ENCODE measurements around the gene ENC1.

ENC1 gene

DNA sequence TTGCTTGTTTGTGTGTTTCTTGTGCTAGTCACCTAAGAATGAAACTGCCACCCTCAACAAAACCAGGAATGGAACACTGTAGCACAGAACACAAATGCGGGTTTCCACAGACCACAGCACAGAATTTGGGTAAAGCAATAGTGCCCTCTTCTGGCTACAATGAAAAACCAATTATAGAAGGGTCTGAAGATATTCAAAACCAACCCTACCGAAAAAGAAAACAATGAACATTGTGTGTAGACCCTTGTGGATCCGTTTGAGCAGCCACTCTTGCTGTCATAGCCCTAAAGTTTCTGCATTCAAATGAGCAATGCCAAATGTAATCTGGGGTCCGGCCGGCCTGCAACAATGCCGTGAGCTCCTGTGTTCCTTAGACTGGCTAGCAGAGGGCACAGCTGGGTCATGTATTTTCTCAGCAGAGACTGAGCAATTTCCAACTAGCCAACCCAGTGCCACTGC, 8.3 kb upstream of the ENC1 start:
- H3K9me3 ChIP-seq (ENCODE audit: low read length): no peaks in the 10 kb centered on the region
- TF ChIP-seq, protein P1, sequence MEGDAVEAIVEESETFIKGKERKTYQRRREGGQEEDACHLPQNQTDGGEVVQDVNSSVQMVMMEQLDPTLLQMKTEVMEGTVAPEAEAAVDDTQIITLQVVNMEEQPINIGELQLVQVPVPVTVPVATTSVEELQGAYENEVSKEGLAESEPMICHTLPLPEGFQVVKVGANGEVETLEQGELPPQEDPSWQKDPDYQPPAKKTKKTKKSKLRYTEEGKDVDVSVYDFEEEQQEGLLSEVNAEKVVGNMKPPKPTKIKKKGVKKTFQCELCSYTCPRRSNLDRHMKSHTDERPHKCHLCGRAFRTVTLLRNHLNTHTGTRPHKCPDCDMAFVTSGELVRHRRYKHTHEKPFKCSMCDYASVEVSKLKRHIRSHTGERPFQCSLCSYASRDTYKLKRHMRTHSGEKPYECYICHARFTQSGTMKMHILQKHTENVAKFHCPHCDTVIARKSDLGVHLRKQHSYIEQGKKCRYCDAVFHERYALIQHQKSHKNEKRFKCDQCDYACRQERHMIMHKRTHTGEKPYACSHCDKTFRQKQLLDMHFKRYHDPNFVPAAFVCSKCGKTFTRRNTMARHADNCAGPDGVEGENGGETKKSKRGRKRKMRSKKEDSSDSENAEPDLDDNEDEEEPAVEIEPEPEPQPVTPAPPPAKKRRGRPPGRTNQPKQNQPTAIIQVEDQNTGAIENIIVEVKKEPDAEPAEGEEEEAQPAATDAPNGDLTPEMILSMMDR (IDR thresholded peaks at IDR 0.05; ENCODE audit: low read length): peak; percentile 69
- no peak for TF ChIP-seq EZH2 (IDR thresholded peaks at IDR 0.05; ENCODE audit: borderline replicate concordance, low read length)
- no peaks in the 10 kb centered on the region for H3K27me3 ChIP-seq (ENCODE audit: insufficient read depth, low read length)
- H3K79me2 ChIP-seq (ENCODE audit: insufficient read depth, low read length): no peaks in the 10 kb centered on the region
- no peaks in the 10 kb centered on the region for H3F3A ChIP-seq (ENCODE audit: insufficient read depth, low read length)
- H3K36me3 ChIP-seq (ENCODE audit: insufficient read depth, low read length): no peaks in the 10 kb centered on the region
- no peak overlapping the region for H3K9ac ChIP-seq (ENCODE audit: low read length)
- H3K9me2 ChIP-seq (ENCODE audit: low read depth, low read length): no peaks in the 10 kb centered on the region
- H4K20me1 ChIP-seq (ENCODE audit: insufficient read depth, low read length): no peaks in the 10 kb centered on the region
- no peak overlapping the region for H3K4me3 ChIP-seq (ENCODE audit: low read depth, low read length, poor library complexity, severe bottlenecking)
- no peak overlapping the region for H3K4me2 ChIP-seq (ENCODE audit: low read length)
- no peaks in the 10 kb centered on the region for H3K4me1 ChIP-seq (ENCODE audit: insufficient read depth, low read length, severe bottlenecking)
- H3K27ac ChIP-seq (ENCODE audit: low read depth, low read length, poor library complexity, severe bottlenecking): no peak overlapping the region
- H2AFZ ChIP-seq (ENCODE audit: low read length): no peak overlapping the region

DNA sequence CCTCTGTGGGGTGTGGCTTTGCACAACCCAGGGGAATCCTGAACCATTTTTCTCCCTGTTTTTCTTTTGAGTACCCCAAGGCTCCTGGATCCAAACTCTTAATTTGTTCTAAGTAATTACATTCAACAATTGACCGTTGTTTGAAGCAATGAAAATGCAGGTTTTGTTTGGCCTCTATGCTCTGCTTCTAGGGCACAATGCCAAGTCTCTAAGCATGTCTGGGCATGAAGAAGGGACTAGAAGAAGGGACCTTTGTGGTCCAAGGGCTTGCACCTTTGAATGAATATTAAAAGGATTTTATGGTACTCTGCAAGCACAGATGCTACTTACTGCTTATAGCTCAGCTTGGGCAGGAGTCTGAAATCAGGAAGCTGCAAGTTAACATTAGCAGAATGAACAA, 6.6 kb upstream of the ENC1 start:
- Histone ChIP-seq H2AFZ (ENCODE audit: low read length) (no peak overlapping the region), H3K27me3 (ENCODE audit: insufficient read depth, low read length) (no peaks in the 10 kb centered on the region), H3K4me1 (ENCODE audit: insufficient read depth, low read length, severe bottlenecking) (no peaks in the 10 kb centered on the region), H3K4me2 (ENCODE audit: low read length) (no peak overlapping the region), H3K9ac (ENCODE audit: low read length) (no peak overlapping the region), H4K20me1 (ENCODE audit: insufficient read depth, low read length) (no peaks in the 10 kb centered on the region), H3F3A (ENCODE audit: insufficient read depth, low read length) (no peaks in the 10 kb centered on the region), H3K36me3 (ENCODE audit: insufficient read depth, low read length) (no peaks in the 10 kb centered on the region), H3K9me2 (ENCODE audit: low read depth, low read length) (no peaks in the 10 kb centered on the region), H3K79me2 (ENCODE audit: insufficient read depth, low read length) (no peaks in the 10 kb centered on the region), H3K9me3 (ENCODE audit: low read length) (no peaks in the 10 kb centered on the region), H3K27ac (ENCODE audit: low read depth, low read length, poor library complexity, severe bottlenecking) (no peak overlapping the region), H3K4me3 (ENCODE audit: low read depth, low read length, poor library complexity, severe bottlenecking) (no peak overlapping the region)
- TF ChIP-seq, protein P1 (IDR thresholded peaks at IDR 0.05; ENCODE audit: low read length): no peak
- TF ChIP-seq EZH2 (IDR thresholded peaks at IDR 0.05; ENCODE audit: borderline replicate concordance, low read length): no peak

- Histone ChIP-seq H3K9me2 (ENCODE audit: low read depth, low read length) (no peaks in the 10 kb centered on the region), H3K79me2 (ENCODE audit: insufficient read depth, low read length) (no peaks in the 10 kb centered on the region), H3K27me3 (ENCODE audit: insufficient read depth, low read length) (no peaks in the 10 kb centered on the region), H3K27ac (ENCODE audit: low read depth, low read length, poor library complexity, severe bottlenecking) (no peak overlapping the region), H4K20me1 (ENCODE audit: insufficient read depth, low read length) (no peaks in the 10 kb centered on the region), H3K4me1 (ENCODE audit: insufficient read depth, low read length, severe bottlenecking) (no peaks in the 10 kb centered on the region), H3K36me3 (ENCODE audit: insufficient read depth, low read length) (no peaks in the 10 kb centered on the region), H3K9me3 (ENCODE audit: low read length) (no peaks in the 10 kb centered on the region), H3F3A (ENCODE audit: insufficient read depth, low read length) (no peaks in the 10 kb centered on the region), H3K9ac (ENCODE audit: low read length) (no peak overlapping the region), H3K4me3 (ENCODE audit: low read depth, low read length, poor library complexity, severe bottlenecking) (no peak overlapping the region), H3K4me2 (ENCODE audit: low read length) (no peak overlapping the region), H2AFZ (ENCODE audit: low read length) (no peak overlapping the region)
- no peak for TF ChIP-seq EZH2 (IDR thresholded peaks at IDR 0.05; ENCODE audit: borderline replicate concordance, low read length)
- TF ChIP-seq, protein P1 (IDR thresholded peaks at IDR 0.05; ENCODE audit: low read length): no peak
Observed at GRCh38 chr5:74643111-74643562, 2.6 kb upstream of the ENC1 start.
